NCI-H146 treated with DMSO at 0.1 percent for 48 hours (cell line): Measurements from ENCODE around the gene MNT.

Experiments
- DNase-seq: peaks from one replicate; lab custom pipeline; 2025; ENCODE audit not compliant: unreplicated experiment; lab: John Stamatoyannopoulos, UW

The MNT gene

GRCh38 chr17:2335726-2336214, 65.1 kb downstream of the MNT start:
- no peak for DNase-seq
